GM19240 (cell line): ENCODE data around the gene MTFMT.
A peak's percentile ranks its signal among the peaks of the same experiment; 100 is the strongest.
"Not testable (repeated sequence)": the region's sequence is repeated elsewhere in the genome, so short reads cannot be mapped to it uniquely, and the experiment has no call there.

Source experiments
- DNase-seq: peaks from one replicate; pipeline ENCODE4 v3.0.0; 2011; ENCODE audit warnings: low spot score; ENCODE audit not compliant: insufficient read length

MTFMT gene

GRCh38 chr15:65028921-65029735 lies at the start of gene MTFMT:
TSS of gene MTFMT (minus strand) at chr15:65029639. CDS start at chr15:65029613, 26 bp downstream.
- peak; percentile 90 for DNase-seq

- DNase-seq = no peak
These were observed 48.5 kb upstream of the MTFMT start for GRCh38 chr15:65077981-65078352.

GRCh38 chr15:65077291-65077980 lies 48.0 kb upstream of the MTFMT start:
- DNase-seq = no peak

GRCh38 chr15:65076486-65077290 lies 47.2 kb upstream of the MTFMT start, which contains the start of gene KBTBD13:
TSS of gene KBTBD13 (plus strand) at chr15:65076746. CDS start at chr15:65076816, 70 bp downstream.
- no peak for DNase-seq

- not testable (repeated sequence) for DNase-seq
These were observed 46.4 kb upstream of the MTFMT start for GRCh38 chr15:65075607-65076395.

GRCh38 chr15:65074946-65075345 lies 45.5 kb upstream of the MTFMT start:
- DNase-seq = not testable (repeated sequence)

- DNase-seq = no peak
These were observed 43.2 kb upstream of the MTFMT start for GRCh38 chr15:65072617-65073016.

- DNase-seq = no peak
These were observed 42.6 kb upstream of the MTFMT start for GRCh38 chr15:65072027-65072426.

GRCh38 chr15:65071381-65071811 lies 42.0 kb upstream of the MTFMT start:
- DNase-seq = no peak

GRCh38 chr15:65069779-65070546 lies 40.5 kb upstream of the MTFMT start:
- DNase-seq = no peak

GRCh38 chr15:65069179-65069578 lies 39.7 kb upstream of the MTFMT start:
- no peak for DNase-seq

- no peak for DNase-seq
These were observed 39.0 kb upstream of the MTFMT start for GRCh38 chr15:65068403-65068788.

GRCh38 chr15:65067645-65068402 lies 38.4 kb upstream of the MTFMT start, which contains the start of gene RASL12:
TSS of gene RASL12 (minus strand) at chr15:65067991. CDS start at chr15:65067835, 156 bp downstream.
- DNase-seq = no peak

GRCh38 chr15:65067317-65067644 lies 37.8 kb upstream of the MTFMT start:
- no peak for DNase-seq

GRCh38 chr15:65066635-65067316 lies 37.3 kb upstream of the MTFMT start:
- no peak for DNase-seq

GRCh38 chr15:65066001-65066634 lies 36.7 kb upstream of the MTFMT start:
- no peak for DNase-seq

GRCh38 chr15:65062726-65063125 lies 33.3 kb upstream of the MTFMT start:
- no peak for DNase-seq

GRCh38 chr15:65062061-65062460 lies 32.6 kb upstream of the MTFMT start:
- DNase-seq = no peak
